Activated CD4-positive, alpha-beta memory T cell treated with anti-CD3 and anti-CD28 coated beads for 36 hours (primary cell): Measurements from ENCODE around the gene KCNRG. TPM values are rescaled to one million over a fixed set of nuclear protein-coding genes. Genes with fewer than 3 reads are reported as not detected.
"Not testable (repeated sequence)": the region's sequence is repeated elsewhere in the genome, so short reads cannot be mapped to it uniquely, and the experiment has no call there.

ENCODE experiments used
- CTCF ChIA-PET: fragments of 350-600 bp; sonication (Branson Sonifier 250); formaldehyde crosslinking; loops from one replicate; lab custom pipeline; 2021; ENCODE audit warnings: antibody characterized with exemption, inconsistent platforms; lab: Charles Lee
- POLR2A ChIA-PET: fragments of 350-600 bp; sonication (Branson Sonifier 250); formaldehyde crosslinking; loops from one replicate; lab custom pipeline; 2021; ENCODE audit warnings: antibody characterized with exemption; lab: Charles Lee
- DNase-seq: peaks from one replicate; pipeline ENCODE4 v3.0.0-alpha.2; 2020
- H3K27ac Mint-ChIP-seq: one replicate; pipeline ENCODE4 v1.8.0; 2021; ENCODE audit warnings: mixed read lengths
- H3K27me3 Mint-ChIP-seq: one replicate; pipeline ENCODE4 v1.8.0; 2021; ENCODE audit warnings: mixed read lengths
- H3K36me3 Mint-ChIP-seq: one replicate; pipeline ENCODE4 v1.8.0; 2021; ENCODE audit warnings: mixed read lengths
- H3K4me1 Mint-ChIP-seq: one replicate; pipeline ENCODE4 v1.8.0; 2021; ENCODE audit warnings: low read depth, mixed read lengths
- H3K4me3 Mint-ChIP-seq: one replicate; pipeline ENCODE4 v1.8.0; 2021; ENCODE audit warnings: mild to moderate bottlenecking, mixed read lengths
- H3K9me3 Mint-ChIP-seq: one replicate; pipeline ENCODE4 v1.8.0; 2021; ENCODE audit warnings: mixed read lengths
- intact Hi-C: fragments of 100-400 bp; cut with micrococcal nuclease; formaldehyde crosslinking; loops from one replicate; pipeline ENCODE4 v1.15.1; 2023
- total RNA-seq, 2 experiments: library from RNA; stranded (reverse); gene quantifications; one replicate each; pipeline ENCODE4 v1.2.3, GENCODE V29; 2021

Gene KCNRG
- total RNA-seq: not detected

GRCh38 chr13:50015258-50015657, at the start of gene KCNRG:
TSS of gene KCNRG (plus strand) at chr13:50015444. CDS start at chr13:50015494, 50 bp downstream.
- H3K9me3 Mint-ChIP-seq: no peaks in the 10 kb centered on the region

GRCh38 chr13:49967456-49967855, 47.8 kb upstream of the KCNRG start:
- no peak overlapping the region for H3K27ac Mint-ChIP-seq
- intact Hi-C loops: no loop called here
- H3K27me3 Mint-ChIP-seq: no peaks in the 10 kb centered on the region
- H3K4me1 Mint-ChIP-seq: no peaks in the 10 kb centered on the region
- POLR2A ChIA-PET: interaction anchor here (0.6 kb wide), 1 partner anchor 20 kb away, joined by 4 read pairs; no protein-coding TSS in a partner anchor
- no peak overlapping the region for H3K4me3 Mint-ChIP-seq
- H3K9me3 Mint-ChIP-seq: peaks cover 27% of the 10 kb centered on the region
- peaks cover 17% of the 10 kb centered on the region for H3K36me3 Mint-ChIP-seq
- CTCF ChIA-PET: interaction anchor here (0.9 kb wide), 1 partner anchor 9 kb away, joined by 3 read pairs; no protein-coding TSS in a partner anchor
- DNase-seq: no peak

More at GRCh38 chr13:50015258-50015657, at the start of gene KCNRG:
- no peak for DNase-seq
- H3K4me1 Mint-ChIP-seq: peaks cover 33% of the 10 kb centered on the region
- intact Hi-C loops: no loop called here
- H3K4me3 Mint-ChIP-seq: no peak within 1 kb of the TSS
- ChIA-PET POLR2A (no interaction called here), CTCF (interaction anchor here (1.7 kb wide), 1 partner anchor 18 kb away, joined by 11 read pairs; the partner anchor contains the start of gene TRIM13)
- H3K36me3 Mint-ChIP-seq: peaks cover 57% of the 10 kb centered on the region
- no peak within 1 kb of the TSS for H3K27ac Mint-ChIP-seq
- H3K27me3 Mint-ChIP-seq: no peaks in the 10 kb centered on the region

- Mint-ChIP-seq H3K9me3 (no peaks in the 10 kb centered on the region), H3K36me3 (no peaks in the 10 kb centered on the region), H3K27me3 (no peaks in the 10 kb centered on the region), H3K27ac (no peak overlapping the region), H3K4me3 (no peak overlapping the region), H3K4me1 (peaks cover 2% of the 10 kb centered on the region)
- no peak for DNase-seq
- POLR2A ChIA-PET: no interaction called here
- intact Hi-C loops: no loop called here
- CTCF ChIA-PET: no interaction called here
Observed at GRCh38 chr13:49972709-49973108, 42.5 kb upstream of the KCNRG start.

GRCh38 chr13:49975826-49976225, 39.4 kb upstream of the KCNRG start:
- Mint-ChIP-seq H3K9me3 (no peaks in the 10 kb centered on the region), H3K27me3 (no peaks in the 10 kb centered on the region), H3K4me3 (no peak overlapping the region), H3K27ac (no peak overlapping the region), H3K36me3 (no peaks in the 10 kb centered on the region), H3K4me1 (peaks cover 2% of the 10 kb centered on the region)
- ChIA-PET CTCF (interaction anchor here (0.6 to 4.6 kb wide), 35 partner anchors 10 to 1270 kb away, joined by 3 to 43 read pairs (median 4); partner anchors contain the start of genes RNASEH2B, SPRYD7 and TRIM13), POLR2A (no interaction called here)
- intact Hi-C loops: loop anchor here (1.0 kb wide), 4 partner anchors 556 to 1094 kb away; no protein-coding TSS in a partner anchor
- no peak for DNase-seq

GRCh38 chr13:49976314-49977258, 38.7 kb upstream of the KCNRG start:
- no peaks in the 10 kb centered on the region for H3K36me3 Mint-ChIP-seq
- ChIA-PET CTCF (interaction anchor here (0.6 to 4.6 kb wide), 43 partner anchors 9 to 1270 kb away, joined by 3 to 43 read pairs (median 4); partner anchors contain the start of genes RNASEH2B, SPRYD7 and TRIM13), POLR2A (no interaction called here)
- DNase-seq: peak; percentile 81
- intact Hi-C loops: loop anchor here (1.0 kb wide), 4 partner anchors 556 to 1094 kb away; no protein-coding TSS in a partner anchor
- no peaks in the 10 kb centered on the region for H3K27me3 Mint-ChIP-seq
- no peak overlapping the region for H3K4me3 Mint-ChIP-seq
- no peaks in the 10 kb centered on the region for H3K9me3 Mint-ChIP-seq
- no peak overlapping the region for H3K27ac Mint-ChIP-seq
- H3K4me1 Mint-ChIP-seq: peaks cover 2% of the 10 kb centered on the region

GRCh38 chr13:49977992-49978391, 37.3 kb upstream of the KCNRG start:
- H3K27me3 Mint-ChIP-seq: no peaks in the 10 kb centered on the region
- DNase-seq: no peak
- intact Hi-C loops: no loop called here
- ChIA-PET CTCF (interaction anchor here (0.6 to 4.6 kb wide), 10 partner anchors 19 to 1092 kb away, joined by 3 to 43 read pairs (median 7); partner anchors contain the start of gene TRIM13), POLR2A (no interaction called here)
- no peaks in the 10 kb centered on the region for H3K9me3 Mint-ChIP-seq
- H3K4me1 Mint-ChIP-seq: peaks cover 2% of the 10 kb centered on the region
- no peaks in the 10 kb centered on the region for H3K36me3 Mint-ChIP-seq
- no peak overlapping the region for H3K27ac Mint-ChIP-seq
- H3K4me3 Mint-ChIP-seq: no peak overlapping the region

- intact Hi-C loops: no loop called here
- ChIA-PET POLR2A (no interaction called here), CTCF (interaction anchor here (1.2 kb wide), 1 partner anchor 821 kb away, joined by 5 read pairs; no protein-coding TSS in a partner anchor)
- Mint-ChIP-seq H3K4me3 (no peak overlapping the region), H3K4me1 (peaks cover 2% of the 10 kb centered on the region), H3K9me3 (no peaks in the 10 kb centered on the region), H3K27me3 (no peaks in the 10 kb centered on the region), H3K27ac (no peak overlapping the region), H3K36me3 (no peaks in the 10 kb centered on the region)
- no peak for DNase-seq
Observed at GRCh38 chr13:49980266-49980665, 35.0 kb upstream of the KCNRG start.

GRCh38 chr13:49985129-49985528, 30.1 kb upstream of the KCNRG start:
- Mint-ChIP-seq H3K27ac (no peak overlapping the region), H3K27me3 (no peaks in the 10 kb centered on the region), H3K36me3 (no peaks in the 10 kb centered on the region), H3K9me3 (no peaks in the 10 kb centered on the region), H3K4me3 (no peak overlapping the region), H3K4me1 (no peaks in the 10 kb centered on the region)
- POLR2A ChIA-PET: no interaction called here
- CTCF ChIA-PET: interaction anchor here (1.5 kb wide), 1 partner anchor 9 kb away, joined by 4 read pairs; no protein-coding TSS in a partner anchor
- intact Hi-C loops: no loop called here
- DNase-seq: no peak

GRCh38 chr13:49986471-49986870, 28.8 kb upstream of the KCNRG start:
- Mint-ChIP-seq H3K36me3 (no peaks in the 10 kb centered on the region), H3K27ac (no peak overlapping the region), H3K27me3 (no peaks in the 10 kb centered on the region), H3K4me1 (no peaks in the 10 kb centered on the region), H3K9me3 (no peaks in the 10 kb centered on the region), H3K4me3 (no peak overlapping the region)
- POLR2A ChIA-PET: no interaction called here
- intact Hi-C loops: no loop called here
- DNase-seq: no peak
- CTCF ChIA-PET: interaction anchor here (1.3 to 1.5 kb wide), 2 partner anchors 10 kb away, joined by 4 read pairs; no protein-coding TSS in a partner anchor

GRCh38 chr13:49990612-49991011, 24.6 kb upstream of the KCNRG start:
- H3K27ac Mint-ChIP-seq, H3K4me3 Mint-ChIP-seq, intact Hi-C loops, DNase-seq, H3K27me3 Mint-ChIP-seq, H3K4me1 Mint-ChIP-seq, H3K9me3 Mint-ChIP-seq, H3K36me3 Mint-ChIP-seq: not testable (repeated sequence)
- ChIA-PET CTCF (interaction anchor here (1.4 kb wide), 1 partner anchor 94 kb away, joined by 3 read pairs; no protein-coding TSS in a partner anchor), POLR2A (interaction anchor here (0.8 kb wide), 1 partner anchor 931 kb away, joined by 3 read pairs; no protein-coding TSS in a partner anchor)

- peaks cover 6% of the 10 kb centered on the region for H3K36me3 Mint-ChIP-seq
- no peaks in the 10 kb centered on the region for H3K27me3 Mint-ChIP-seq
- intact Hi-C loops: no loop called here
- no peaks in the 10 kb centered on the region for H3K9me3 Mint-ChIP-seq
- peaks cover 11% of the 10 kb centered on the region for H3K4me1 Mint-ChIP-seq
- no peak overlapping the region for H3K4me3 Mint-ChIP-seq
- POLR2A ChIA-PET: interaction anchor here (0.6 kb wide), 1 partner anchor 334 kb away, joined by 3 read pairs; no protein-coding TSS in a partner anchor
- CTCF ChIA-PET: no interaction called here
- no peak for DNase-seq
- H3K27ac Mint-ChIP-seq: no peak overlapping the region
Observed at GRCh38 chr13:49993111-49993510, 22.1 kb upstream of the KCNRG start.

- no peak for DNase-seq
- no peak overlapping the region for H3K4me3 Mint-ChIP-seq
- H3K27ac Mint-ChIP-seq: no peak overlapping the region
- no peaks in the 10 kb centered on the region for H3K9me3 Mint-ChIP-seq
- ChIA-PET CTCF (no interaction called here), POLR2A (no interaction called here)
- H3K4me1 Mint-ChIP-seq: peaks cover 16% of the 10 kb centered on the region
- H3K36me3 Mint-ChIP-seq: peaks cover 12% of the 10 kb centered on the region
- no peaks in the 10 kb centered on the region for H3K27me3 Mint-ChIP-seq
- intact Hi-C loops: no loop called here
Observed at GRCh38 chr13:49993666-49994065, 21.6 kb upstream of the KCNRG start.
